ENCODE measurements around the gene CSF3.

CSF3 gene

DNA sequence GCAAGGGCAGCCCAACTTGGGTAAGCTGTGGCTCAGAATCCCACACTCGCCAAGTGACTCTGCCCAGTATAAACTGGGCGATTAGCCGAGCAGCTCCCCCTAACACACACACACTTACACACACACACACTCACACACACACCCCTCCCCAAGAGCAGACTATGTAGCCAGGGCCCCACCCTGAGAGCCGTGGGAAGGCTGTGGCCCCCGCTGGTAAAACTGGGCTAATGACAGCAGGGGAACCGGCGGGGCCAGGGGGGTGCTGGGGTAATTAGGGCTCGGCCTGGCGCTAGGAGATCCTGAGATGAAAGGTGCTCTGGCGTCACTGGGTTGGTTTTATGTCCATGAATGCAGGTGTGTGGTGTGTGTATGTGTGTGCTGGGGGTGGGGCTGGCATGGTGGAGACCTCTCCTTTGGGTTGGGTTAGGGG is 46.4 kb downstream of the CSF3 start:
- no peak for DNase-seq (ENCODE audit: low read depth in 2 of 2)

DNA sequence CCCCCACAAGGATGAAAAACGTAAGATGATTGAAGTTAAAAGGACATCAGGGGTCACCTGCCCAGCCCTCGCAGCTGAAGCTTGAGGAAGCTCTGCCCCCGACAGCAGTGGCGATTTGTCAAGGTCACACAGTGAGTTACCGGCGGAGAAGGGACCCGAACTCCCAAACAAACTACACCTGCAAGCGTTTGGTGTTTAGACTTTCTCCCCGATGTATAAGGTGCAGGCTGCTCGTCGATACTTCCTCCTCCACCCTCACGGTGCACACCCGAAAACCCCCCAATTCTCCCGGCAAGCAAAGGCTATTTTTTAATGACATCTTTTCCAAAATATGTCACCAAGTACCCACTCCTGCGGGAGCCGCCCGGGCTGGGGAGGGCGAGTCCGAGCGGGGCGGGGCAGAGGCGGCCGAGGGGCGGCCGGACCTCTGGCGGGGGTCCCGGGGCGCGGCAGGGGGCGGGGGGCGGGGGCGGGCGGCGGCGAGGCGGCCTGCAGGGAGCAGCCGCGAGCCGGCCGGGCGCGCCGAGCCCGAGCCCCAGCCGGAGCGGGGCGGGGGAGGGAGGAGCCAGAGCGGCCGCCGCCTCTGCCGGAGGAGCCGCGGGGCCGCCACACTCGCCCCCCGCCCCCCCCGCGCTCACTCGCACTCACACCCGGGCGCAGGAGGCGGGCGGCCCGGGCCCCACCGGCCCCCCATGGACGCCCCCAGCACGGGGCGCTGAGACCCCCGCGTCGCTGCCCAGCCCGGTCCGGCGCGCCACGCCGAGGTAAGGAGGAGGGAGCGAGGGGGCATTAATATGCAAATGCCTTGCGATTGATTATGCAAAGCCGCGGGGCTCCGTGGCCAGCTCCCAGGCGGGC is 47.3 kb downstream of the CSF3 start, which contains the start of gene THRA:
THRA (plus strand) TSS at position 637 of the 858 bp plus-strand sequence. CDS start 11,524 bp downstream, outside the sequence.
- peak; percentile 44 to 48 for DNase-seq (ENCODE audit: low read depth in 2 of 2)

DNA sequence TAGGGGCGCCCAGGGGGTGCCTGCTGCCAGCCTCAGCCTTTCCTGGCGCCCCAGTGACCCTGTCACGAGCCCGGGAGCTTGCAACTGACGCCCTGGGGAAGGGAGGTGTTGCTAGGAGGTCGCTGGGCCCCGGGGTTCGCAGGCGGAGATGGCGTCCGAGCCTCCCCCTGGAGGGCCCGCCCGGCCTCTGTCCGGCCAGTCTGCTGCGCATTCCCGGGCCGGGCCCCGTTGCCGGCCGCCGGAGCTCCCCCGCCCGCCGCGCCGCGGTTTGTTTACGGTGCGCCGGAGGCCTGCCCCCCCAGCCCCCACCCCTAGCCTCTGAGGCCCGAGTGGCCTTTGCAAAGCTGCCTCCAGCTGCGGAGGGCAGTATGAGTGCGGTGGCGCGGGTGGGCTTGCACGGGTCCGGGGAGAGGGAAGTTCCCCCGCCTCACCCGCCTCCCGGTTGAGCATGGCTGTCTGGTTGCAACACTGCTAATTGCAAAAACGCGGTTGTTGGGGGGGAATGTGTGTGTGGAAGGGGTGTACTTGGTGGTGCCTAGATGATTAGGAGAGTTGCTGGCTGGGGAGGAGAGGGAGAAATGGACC is 48.0 kb downstream of the CSF3 start:
- DNase-seq (ENCODE audit: low read depth in 2 of 2), result no peak

DNA sequence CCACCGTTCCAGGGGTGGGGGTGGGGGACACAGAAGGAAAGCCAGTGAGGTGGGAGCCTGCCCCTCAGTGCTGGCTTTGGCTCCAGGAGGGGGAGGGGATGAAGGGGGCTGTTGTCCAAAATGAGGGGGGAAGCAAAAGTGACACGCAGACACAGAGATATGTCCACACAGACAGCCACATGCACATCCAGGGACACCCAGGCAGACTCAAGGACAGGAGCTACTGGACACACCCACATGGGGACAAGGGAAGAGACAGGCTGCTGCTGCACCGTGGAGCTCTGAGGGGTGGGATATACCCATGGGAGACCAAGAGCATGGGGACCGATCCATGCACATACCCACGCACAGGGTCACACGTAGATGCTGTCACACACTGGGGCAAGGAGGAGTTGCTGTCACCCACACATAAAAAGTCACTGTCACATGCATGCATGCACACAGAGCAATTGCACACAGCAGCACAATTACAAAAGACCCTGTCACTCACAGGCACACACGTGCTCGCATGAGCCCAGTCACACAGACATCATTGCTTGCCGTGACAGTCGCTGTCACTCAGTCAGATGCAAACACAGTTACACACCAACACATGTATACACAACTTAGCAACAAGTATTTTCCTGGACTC is 48.8 kb downstream of the CSF3 start:
- no peak for DNase-seq (ENCODE audit: low read depth in 2 of 2)

DNA sequence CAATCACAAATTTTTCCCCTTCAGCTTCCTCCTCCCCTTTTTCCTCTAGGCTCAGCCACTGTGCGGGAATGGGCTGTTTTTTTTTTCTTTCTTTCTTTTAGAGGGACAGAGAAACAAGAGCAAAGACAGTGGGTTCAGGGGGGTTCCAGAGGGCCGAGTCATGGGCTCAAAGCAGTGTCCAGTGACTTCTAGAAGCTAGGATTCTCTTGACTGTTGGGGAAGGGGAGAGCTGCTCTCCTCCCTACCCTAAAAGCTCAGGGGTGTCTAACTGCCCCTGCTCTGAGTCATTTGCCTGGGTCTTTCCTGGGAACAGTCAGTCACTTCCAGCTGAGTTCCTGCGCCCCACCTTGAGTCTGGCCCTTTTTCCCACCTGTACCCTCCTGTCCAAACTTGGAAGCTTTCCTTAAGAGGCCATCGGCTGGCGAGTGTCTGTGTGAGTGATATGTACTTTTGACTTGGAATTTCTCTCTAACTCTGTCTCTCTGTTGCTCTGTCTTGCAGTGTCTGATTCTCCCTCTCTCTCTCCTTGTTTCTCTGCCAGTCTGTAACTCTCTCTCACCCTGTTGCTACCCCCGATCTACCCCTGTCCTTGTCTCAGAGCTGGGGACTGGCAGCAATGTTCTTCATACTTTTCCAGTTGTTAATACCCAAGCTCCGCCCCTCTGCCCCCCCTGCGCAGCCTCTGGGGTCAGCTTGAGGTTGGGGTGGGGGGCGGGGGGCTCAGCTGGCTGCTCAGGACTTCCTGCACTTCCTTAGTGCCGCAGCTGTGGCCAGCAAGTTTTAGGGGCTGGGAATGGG is 49.9 kb downstream of the CSF3 start:
- no peak for DNase-seq (ENCODE audit: low read depth in 2 of 2)

DNA sequence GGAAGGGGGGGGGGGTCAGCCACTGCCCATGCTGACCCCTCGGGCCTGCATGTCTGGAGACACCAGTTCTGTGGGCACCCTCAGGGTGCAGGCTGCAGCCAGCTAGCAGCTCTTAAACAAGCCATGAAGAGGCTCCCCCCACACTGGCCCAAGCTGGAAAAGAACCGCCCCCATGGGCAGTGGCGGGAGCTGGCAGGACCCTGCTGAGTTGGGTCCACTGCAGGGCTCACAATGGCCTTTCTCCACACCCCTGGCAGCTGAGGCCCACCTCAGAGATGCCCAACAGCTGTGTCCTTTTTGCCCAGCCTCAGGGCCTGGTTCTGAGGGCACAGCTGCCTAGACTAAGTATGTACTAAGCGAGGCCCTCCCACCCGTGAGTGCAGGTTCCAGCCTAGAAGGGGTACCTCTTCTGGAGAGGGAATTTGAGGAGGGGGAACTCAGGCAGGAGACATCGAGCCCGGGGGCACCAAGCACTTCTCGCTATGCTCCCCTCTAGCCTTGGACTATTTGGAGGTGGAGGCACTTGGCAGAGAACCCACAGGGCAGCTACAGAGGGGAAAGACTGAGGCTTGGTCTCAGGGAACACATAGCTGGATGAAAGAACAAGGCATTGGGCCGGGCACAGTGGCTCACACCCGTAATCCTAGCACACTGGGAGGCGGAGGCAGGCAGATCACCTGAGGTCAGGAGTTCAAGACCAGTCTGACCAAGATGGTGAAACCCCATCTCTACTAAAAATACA is 50.7 kb downstream of the CSF3 start:
- no peak for DNase-seq (ENCODE audit: low read depth in 2 of 2)

Measured in activated CD4-positive, alpha-beta T cell treated with anti-CD3 and anti-CD28 coated beads for 24 hours (primary cell).